Thoracic aorta (tissue), 2 donors: ENCODE results near the gene HOXB6. TPM values are rescaled to one million over a fixed set of nuclear protein-coding genes. Genes with fewer than 3 reads are reported as not detected.

Source experiments
- ATAC-seq: fragments of 150-250 bp; one replicate; pipeline ENCODE4 v1.8.0; 2017; ENCODE audit warnings: low read depth; ENCODE audit not compliant: insufficient number of reproducible peaks, low FRiP score
- DNase-seq: peaks from one replicate; pipeline ENCODE4 v3.0.0-alpha.2; 2020; ENCODE audit warnings: low spot score
- H3K27ac ChIP-seq, 2 donors: fragments of 200-600 bp; sonication (generic); 1 replicate in 1 of 2; 2 replicates in 1 of 2; pipeline ENCODE4 v1.5.1; 2016; ENCODE audit warnings: mild to moderate bottlenecking in 2 of 2, moderate library complexity in 2 of 2
- H3K27me3 ChIP-seq: fragments of 200-600 bp; sonication (generic); replicated peaks from 2 replicates; pipeline ENCODE4 v1.6.0; 2016; ENCODE audit warnings: mild to moderate bottlenecking; ENCODE audit not compliant: insufficient read depth
- H3K36me3 ChIP-seq: fragments of 200-600 bp; sonication (generic); one replicate; pipeline ENCODE4 v1.5.1; 2016
- H3K4me1 ChIP-seq, 2 donors: fragments of 200-600 bp; sonication (generic); 1 replicate in 1 of 2; 2 replicates in 1 of 2; pipeline versions ENCODE4 v1.5.1 to v1.6.0; 2016; ENCODE audit warnings: low read depth in 2 of 2, mild to moderate bottlenecking in 1 of 2; ENCODE audit not compliant: control insufficient read depth in 1 of 2
- H3K4me3 ChIP-seq: fragments of 200-600 bp; sonication (generic); 2 replicates; pipeline ENCODE4 v1.5.1; 2016; ENCODE audit warnings: mild to moderate bottlenecking
- H3K9me3 ChIP-seq: fragments of 200-600 bp; sonication (generic); 2 replicates; pipeline ENCODE4 v1.5.1; 2016
- total RNA-seq, 2 donors: library from RNA; depleted of rRNA; stranded (reverse); fragments of >200 nt; gene quantifications; one replicate each; pipeline versions ENCODE4 v1.1.0 to v1.2.3, GENCODE V29; 2016
- TF ChIP-seq, protein P1 (sequence below): fragments of 200-600 bp; sonication (generic); IDR thresholded peaks from one replicate; pipeline ENCODE4 v1.5.1; 2019; ENCODE audit warnings: antibody characterized with exemption

The HOXB6 gene
- 1 to 10 TPM; 4.2 to 9.9 TPM for total RNA-seq

DNA sequence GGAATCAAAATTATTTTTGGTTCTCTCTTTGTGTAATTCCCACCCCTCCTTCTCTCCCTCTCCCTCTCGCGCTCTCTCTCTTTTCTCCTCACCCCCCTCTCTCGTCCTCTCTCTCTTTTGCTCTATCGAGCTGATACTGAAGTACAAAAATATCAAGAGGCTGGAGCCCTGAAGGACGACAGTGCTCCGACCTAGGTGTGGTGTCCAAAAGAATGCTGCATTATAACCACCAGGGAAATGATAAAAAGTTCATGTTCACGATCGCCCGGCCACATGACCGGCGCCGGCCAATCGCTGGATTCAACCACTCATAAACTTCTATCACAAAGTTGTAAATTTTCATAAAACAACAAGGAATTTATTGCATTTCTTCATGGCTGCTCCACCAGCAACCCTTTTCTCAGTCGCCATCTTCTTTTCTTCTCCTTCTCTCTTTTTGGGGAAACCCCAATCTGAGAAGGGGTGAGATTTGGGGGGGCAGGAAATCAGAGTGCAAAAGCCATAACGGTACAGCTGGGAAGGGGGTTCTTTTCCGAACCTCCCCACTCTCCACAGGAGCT is at the start of gene HOXB6:
HOXB6 (minus strand) TSS at position 217 of the 560 bp plus-strand sequence. CDS start 6,836 bp downstream, outside the sequence.
- Histone ChIP-seq H3K9me3 (no peaks in the 10 kb centered on the region), H3K36me3 (no peaks in the 10 kb centered on the region), H3K27ac (peak within 1 kb of the TSS; percentile 62 to 65), H3K4me1 (peaks cover 4 to 34% of the 10 kb centered on the region in 2 donors), H3K27me3 (no peaks in the 10 kb centered on the region), H3K4me3 (peak within 1 kb of the TSS; percentile 75)
- ATAC-seq, result no peak
- DNase-seq, result no peak
- TF ChIP-seq, protein P1, sequence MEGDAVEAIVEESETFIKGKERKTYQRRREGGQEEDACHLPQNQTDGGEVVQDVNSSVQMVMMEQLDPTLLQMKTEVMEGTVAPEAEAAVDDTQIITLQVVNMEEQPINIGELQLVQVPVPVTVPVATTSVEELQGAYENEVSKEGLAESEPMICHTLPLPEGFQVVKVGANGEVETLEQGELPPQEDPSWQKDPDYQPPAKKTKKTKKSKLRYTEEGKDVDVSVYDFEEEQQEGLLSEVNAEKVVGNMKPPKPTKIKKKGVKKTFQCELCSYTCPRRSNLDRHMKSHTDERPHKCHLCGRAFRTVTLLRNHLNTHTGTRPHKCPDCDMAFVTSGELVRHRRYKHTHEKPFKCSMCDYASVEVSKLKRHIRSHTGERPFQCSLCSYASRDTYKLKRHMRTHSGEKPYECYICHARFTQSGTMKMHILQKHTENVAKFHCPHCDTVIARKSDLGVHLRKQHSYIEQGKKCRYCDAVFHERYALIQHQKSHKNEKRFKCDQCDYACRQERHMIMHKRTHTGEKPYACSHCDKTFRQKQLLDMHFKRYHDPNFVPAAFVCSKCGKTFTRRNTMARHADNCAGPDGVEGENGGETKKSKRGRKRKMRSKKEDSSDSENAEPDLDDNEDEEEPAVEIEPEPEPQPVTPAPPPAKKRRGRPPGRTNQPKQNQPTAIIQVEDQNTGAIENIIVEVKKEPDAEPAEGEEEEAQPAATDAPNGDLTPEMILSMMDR, result no peak

DNA sequence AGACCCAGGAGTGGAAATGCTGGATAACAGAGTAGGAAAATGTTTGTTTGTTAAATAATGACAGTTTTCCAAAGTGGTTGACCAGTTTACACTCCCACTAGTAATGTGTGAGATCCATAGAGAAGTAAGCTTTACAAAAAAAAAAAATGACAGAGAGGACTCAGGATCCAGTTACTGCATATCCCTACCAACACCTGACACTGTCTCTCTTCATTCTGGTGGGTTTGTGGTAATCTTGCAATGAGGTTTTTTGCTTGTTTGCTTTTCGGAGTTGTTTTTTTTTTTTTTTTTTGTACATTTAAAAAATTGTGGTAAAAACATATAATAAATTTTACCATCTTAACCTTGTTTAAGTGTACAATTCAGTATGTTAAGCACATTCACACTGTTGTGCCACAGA is 45.0 kb upstream of the HOXB6 start:
- ATAC-seq (no peak), DNase-seq (no peak)
- no peaks in the 10 kb centered on the region for H3K9me3 ChIP-seq
- peaks cover 10% of the 10 kb centered on the region for H3K27me3 ChIP-seq
- TF ChIP-seq, protein P1, result no peak
- H3K36me3 ChIP-seq, result no peaks in the 10 kb centered on the region
- no peak overlapping the region for H3K27ac ChIP-seq
- peaks cover 7 to 10% of the 10 kb centered on the region in 2 donors for H3K4me1 ChIP-seq
- H3K4me3 ChIP-seq, result no peak overlapping the region

DNA sequence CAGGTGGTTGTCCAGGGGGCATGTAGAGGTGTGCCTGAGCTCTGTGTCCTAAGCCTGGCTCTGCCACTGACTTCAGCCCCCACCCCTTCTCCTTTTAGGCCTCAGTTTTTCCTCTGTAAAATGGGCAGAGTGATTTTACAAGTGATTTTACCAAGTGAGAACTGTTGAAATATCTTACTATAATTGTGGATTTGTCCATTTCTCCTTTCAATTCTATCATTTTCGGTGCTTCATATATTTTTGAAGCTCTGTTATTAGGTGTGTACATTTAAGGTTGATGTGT is 43.1 kb upstream of the HOXB6 start:
- no peak for ATAC-seq
- H3K27ac ChIP-seq, result no peak overlapping the region
- DNase-seq, result no peak
- no peaks in the 10 kb centered on the region for H3K9me3 ChIP-seq
- H3K27me3 ChIP-seq, result peaks cover 17% of the 10 kb centered on the region
- TF ChIP-seq, protein P1, result no peak
- H3K4me1 ChIP-seq, result peaks cover 7 to 10% of the 10 kb centered on the region in 2 donors
- no peaks in the 10 kb centered on the region for H3K36me3 ChIP-seq
- peak overlapping the region; percentile 66 for H3K4me3 ChIP-seq

DNA sequence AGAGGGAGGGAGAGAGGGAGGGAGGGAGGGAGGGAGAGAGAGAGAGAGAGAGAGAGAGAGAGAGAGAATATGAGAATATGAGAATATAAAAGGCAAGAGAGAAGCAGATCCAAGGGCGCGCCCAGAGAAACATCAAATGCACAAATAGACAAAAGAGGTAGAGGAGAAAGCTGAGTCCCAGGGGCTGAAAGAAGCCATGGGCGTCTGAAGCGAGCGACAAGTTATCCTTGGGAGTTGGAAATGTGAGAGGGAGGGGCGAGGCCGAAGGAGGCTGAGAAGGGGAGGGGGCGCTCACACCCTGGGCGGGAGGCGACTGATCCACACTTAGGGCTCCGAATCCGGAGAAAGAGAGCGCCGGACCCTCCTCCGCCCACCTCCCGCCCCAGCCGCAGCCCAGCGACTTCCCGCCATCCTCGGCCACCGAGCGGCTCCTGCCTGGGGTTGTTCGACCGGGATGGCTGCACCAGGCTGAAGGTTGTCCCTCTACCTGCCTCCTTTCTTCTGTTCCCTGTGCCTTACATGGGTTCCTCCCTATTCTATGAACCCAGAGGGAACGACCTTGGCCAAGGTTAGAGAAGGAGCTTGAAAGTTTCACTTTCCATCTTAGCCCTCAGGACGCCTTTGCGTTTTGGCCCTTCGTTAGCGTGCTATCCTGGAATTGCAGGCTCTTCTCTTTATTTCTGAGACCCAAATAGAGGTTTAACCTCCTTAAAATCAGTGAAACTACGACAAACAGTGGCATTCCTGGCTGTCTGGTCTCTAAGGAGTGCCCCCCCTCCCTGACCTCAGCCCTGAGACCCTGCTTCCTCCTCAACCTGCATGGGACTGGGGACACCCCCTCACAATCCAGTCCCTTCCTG is 42.5 kb upstream of the HOXB6 start:
- no peaks in the 10 kb centered on the region for H3K9me3 ChIP-seq
- TF ChIP-seq, protein P1, result no peak
- peaks cover 7 to 10% of the 10 kb centered on the region in 2 donors for H3K4me1 ChIP-seq
- ATAC-seq, result no peak
- no peak for DNase-seq
- no peaks in the 10 kb centered on the region for H3K36me3 ChIP-seq
- no peak overlapping the region for H3K27ac ChIP-seq
- peak overlapping the region; percentile 66 for H3K4me3 ChIP-seq
- peaks cover 17% of the 10 kb centered on the region for H3K27me3 ChIP-seq

DNA sequence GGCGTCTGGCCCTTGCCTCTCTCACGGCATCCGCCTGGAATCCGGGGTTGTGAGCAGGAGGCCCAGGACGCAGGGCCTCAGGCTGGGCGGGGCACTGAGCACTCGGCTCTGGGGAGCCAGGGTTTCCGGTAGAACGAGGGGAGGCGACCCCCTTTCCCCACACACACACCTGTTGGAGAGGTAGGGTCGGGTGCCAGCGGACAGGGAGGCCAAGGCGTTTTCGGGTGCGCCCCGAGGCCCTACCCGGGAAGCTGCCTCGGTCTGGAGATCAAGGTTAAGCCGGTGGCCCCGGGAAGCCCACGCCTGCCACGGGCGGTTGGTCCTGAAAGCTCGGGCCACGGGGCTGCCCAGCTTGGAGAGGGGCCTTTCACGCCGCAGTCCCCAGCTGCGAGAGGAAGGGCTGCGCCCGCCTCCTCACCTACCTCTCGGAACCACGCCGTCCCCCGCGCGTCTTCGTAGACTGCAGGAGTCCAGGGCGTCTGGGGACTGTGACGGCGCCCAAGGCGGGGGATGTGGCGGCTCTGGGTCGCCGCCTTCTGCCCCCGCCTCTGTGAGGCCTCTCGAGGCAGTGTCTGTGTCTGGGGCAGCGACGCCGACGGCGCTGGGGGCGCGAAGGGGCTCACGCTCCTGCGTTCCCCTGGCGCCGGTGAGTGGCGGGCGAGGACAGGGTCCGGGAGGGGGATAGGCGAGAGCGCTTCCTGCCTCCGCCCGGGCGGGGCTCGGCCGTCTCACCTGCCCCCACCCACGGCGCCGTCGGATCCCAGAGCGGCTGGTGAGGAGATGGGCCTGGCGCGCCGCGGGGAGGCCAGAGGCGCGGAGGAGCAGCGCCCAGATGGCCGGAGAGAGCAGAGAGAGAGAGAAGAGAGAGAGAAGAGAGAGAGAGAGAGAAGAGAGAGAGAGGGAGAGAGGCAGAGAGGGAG is 41.7 kb upstream of the HOXB6 start:
- DNase-seq (no peak), ATAC-seq (no peak)
- Histone ChIP-seq H3K4me3 (peak overlapping the region; percentile 66), H3K27ac (no peak overlapping the region), H3K27me3 (peaks cover 17% of the 10 kb centered on the region), H3K9me3 (no peaks in the 10 kb centered on the region), H3K4me1 (peaks cover 7 to 10% of the 10 kb centered on the region in 2 donors), H3K36me3 (no peaks in the 10 kb centered on the region)
- TF ChIP-seq, protein P1, result no peak
